GM21423 (cell line): Measurements from ENCODE around the gene NIT1.
A peak's percentile ranks its signal among the peaks of the same experiment; 100 is the strongest.

Experiments used
- ATAC-seq: cut with Tn5 transposase; IDR thresholded peaks from one replicate; pipeline ENCODE4 v1.9.1; 2021; ENCODE audit warnings: mild to moderate bottlenecking, moderate library complexity; ENCODE audit not compliant: unreplicated experiment

The NIT1 gene

DNA sequence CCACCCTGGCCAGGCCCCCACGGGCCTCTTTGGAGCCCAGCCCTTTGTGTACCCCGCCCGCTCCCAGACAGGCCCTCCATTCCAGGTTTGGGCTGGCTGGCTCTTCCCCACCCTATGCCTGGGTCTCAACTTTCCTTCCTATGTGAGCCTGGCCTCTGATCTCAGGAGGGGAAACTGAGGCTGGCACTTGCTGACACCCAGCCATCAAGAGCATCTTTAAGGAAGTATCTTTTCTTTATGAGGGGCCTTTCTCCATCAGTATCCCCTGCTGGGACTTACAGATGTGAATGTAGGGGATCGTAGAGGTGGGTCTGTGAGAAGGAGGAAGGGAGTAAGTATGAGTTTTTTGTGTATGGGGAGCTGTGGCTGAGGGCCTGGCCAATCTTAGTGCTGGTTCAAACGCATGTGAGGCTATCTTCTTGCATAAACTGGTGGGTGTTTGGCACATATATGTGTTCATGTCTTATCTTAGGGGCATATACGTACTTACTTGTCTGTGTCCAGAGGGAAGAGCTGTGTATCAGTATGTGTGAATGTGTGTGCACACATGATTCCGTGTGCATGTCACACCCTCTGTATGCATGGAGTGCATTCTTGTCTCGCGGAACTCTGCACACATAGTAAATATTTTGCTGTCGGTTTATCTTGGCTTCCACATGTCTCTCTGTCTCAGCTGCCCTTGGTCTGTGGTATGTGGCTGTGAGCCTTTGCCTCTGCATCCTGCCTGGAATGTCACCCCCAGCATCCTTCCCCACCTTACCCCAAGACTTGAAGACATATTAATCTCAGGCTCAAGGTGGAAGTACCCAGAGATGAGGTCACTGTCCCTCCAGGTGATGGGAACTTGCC is 33.9 kb upstream of the NIT1 start:
- no peak for ATAC-seq

DNA sequence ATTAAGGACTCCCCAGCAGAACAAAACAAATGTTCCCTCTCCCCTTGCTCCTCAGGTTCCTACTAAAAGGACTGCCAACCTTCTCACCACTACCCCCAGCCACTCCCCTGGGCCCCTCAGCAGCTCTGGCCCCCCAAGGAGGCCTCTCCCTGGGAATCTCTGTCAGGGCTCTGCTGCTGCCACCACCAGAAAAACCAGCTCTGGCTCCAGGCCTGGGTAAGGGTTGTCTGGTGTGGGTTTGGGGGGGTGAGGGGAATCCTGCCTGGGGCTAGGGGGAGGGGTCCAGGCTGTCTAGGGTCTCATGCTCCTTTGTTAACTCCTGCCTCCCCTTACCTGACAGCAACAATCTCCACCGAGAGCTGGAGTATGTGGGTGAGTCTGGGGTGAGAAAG is 33.3 kb upstream of the NIT1 start:
- no peak for ATAC-seq

DNA sequence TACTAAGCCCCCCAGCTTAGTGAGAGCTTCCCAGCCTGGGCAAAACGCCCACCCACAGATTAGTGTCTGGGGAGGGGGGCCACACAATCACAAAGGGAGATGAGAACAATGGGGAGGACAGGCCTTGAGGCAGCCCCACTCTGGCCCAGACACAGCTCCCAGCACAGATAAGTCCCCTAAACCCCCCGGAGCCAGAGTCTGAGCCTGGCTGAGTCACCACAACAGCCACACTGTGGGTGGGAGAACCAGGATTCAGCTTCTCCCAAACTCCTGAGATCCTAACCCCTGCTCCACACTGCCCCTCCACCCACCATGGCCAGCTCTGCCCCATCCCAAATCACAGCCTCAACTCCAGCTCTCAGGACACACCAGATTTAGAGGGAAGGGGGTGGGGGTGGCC is 32.7 kb upstream of the NIT1 start:
- no peak for ATAC-seq

GRCh38 chr1:161086457-161086856 is 31.4 kb upstream of the NIT1 start:
- ATAC-seq, result no peak

DNA sequence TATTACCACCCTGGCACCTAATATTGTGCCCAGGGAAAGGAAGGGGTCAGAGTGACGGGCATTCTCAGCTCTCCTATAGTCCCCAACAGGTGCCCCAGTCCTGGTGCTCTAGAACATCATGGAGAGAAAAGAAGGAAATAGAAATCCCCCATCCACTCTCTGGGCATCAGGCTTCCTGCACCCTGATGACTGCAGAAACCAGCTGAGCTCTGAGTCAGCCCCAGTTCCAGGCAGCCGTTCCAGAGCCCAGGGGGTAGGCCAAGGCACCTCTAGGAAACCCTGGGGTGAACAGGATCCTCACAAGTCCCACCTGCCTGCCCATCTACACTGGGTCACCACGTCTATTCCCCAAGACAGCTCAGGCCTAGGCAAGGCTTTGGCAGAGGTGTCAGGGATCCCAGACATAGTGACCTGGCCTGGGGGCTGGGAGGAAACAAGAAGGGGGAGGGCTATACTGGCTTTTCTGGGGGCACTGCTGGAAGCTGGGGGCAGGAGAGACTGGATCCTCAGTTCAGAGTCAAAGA is 29.3 kb upstream of the NIT1 start:
- no peak for ATAC-seq

GRCh38 chr1:161089251-161089924 is 28.5 kb upstream of the NIT1 start, which contains the start of gene NECTIN4:
TSS of gene NECTIN4 (minus strand) at chr1:161089558. CDS start at chr1:161089296, 262 bp downstream.
- no peak for ATAC-seq

GRCh38 chr1:161089938-161090337 is 28.0 kb upstream of the NIT1 start:
- no peak for ATAC-seq

DNA sequence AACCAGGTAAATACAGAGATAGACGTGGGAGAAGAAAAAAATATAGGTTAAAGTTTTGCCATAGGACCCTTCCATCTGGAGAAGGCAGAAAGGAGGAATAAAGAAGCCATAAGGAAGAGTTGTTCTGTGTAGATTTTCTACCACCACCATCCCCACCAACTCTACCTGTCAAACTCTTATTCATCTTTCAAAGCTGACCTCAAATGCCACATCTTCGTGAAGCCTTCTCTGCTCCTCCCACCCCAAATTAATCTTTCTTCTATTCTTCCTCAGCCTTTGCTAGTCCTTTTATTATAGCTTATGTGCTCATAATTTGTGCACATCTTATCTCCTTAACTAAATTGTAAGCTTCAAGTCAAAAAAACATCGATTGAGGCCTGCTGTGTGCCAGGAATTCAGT is 27.3 kb upstream of the NIT1 start:
- ATAC-seq, result no peak

- ATAC-seq, result no peak
These were observed 26.8 kb upstream of the NIT1 start for GRCh38 chr1:161091093-161091492.

- ATAC-seq, result no peak
These were observed 26.0 kb upstream of the NIT1 start for GRCh38 chr1:161091796-161092507.

DNA sequence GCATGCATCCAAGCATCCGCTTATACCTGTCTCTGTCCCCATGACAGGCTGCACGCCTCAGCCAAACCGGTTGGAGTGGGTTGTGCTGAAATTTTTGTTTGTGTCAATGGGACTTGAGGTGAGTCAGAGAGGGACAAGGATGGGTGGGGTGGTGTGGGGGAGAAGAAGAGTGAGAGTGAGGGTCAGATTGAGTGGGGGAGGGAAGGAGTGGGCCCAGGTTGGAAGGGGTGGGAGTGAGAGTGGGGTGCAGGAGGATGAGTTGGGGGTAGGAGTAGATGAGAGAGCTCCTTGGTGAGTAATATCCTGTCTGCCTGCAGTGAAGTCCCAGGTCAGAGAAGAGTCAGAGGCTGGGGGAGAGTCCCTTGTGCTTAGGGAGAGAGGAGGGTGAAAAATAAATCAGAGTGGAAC is 25.3 kb upstream of the NIT1 start:
- ATAC-seq, result no peak

- no peak for ATAC-seq
These were observed 23.4 kb upstream of the NIT1 start for GRCh38 chr1:161094481-161094880.

- no peak for ATAC-seq
These were observed 22.7 kb upstream of the NIT1 start for GRCh38 chr1:161095230-161095629.

GRCh38 chr1:161096015-161096414 is 21.9 kb upstream of the NIT1 start:
- ATAC-seq, result peak; percentile 42

GRCh38 chr1:161096530-161096929 is 21.4 kb upstream of the NIT1 start:
- no peak for ATAC-seq

DNA sequence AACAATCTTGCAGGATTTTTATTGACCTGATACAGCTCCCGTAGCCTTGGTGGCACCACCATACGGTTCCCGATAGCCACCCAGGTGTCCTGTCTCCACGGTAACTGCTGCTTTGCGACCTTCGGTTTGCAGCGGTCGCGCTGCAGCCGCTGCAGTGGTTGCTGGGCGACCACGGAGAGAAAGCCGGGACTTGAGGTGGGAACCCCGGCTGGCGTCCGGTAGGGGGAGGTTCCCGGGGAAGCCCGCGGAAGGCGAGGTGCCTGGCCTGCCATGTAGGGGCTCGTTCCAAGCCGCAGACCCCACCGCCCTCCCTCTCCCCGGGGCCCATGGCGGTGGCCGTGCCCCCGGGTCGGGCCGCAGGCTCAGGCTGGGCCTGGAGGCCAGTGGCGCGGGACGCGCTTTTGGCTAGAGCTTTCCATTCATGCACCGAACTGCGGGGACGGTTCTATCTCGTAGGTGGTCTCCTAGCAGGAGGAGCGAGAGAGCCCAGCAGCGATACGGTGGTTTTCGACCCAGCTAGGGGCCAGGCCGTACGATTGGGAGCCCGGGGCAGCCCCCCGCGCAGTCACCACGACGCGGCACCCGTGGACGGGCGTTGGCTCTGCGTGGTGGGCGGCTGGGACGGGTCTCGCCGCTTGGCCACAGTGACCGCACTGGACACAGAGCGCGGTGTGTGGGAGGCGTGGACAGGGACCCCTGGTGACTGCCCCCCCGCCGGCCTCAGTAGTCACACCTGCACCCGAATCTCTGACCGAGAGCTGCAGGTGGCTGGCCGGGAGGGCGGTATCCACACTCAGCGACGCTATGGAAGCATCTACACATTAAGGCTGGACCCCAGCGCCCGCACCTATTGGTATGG is 19.5 kb upstream of the NIT1 start, which contains the start of gene KLHDC9:
TSS of gene KLHDC9 (plus strand) at position 152 of the 859 bp plus-strand sequence. CDS start at position 327, 175 bp downstream.
- ATAC-seq, result peak; percentile 64

GRCh38 chr1:161099090-161099802 is 18.7 kb upstream of the NIT1 start:
- no peak for ATAC-seq

GRCh38 chr1:161100556-161100955 is 17.3 kb upstream of the NIT1 start:
- no peak for ATAC-seq

DNA sequence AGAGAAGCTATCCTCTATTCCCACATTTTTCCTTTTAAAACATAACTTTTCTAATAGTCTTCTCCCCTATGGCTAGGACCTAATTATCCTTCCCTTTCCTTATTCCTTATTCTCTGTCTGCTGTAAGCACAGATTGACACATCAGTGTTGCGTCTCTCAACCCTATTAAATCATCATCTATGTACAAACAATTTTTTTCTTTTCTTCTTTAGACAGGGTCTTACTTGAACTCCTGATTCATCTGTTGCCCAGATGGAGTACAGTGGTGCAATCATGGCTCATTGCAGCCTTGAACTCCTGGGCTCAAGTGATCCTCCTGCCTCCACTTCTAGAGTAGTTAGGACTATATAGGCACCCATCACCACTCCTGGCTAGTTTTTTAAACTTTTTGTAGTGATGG is 11.5 kb upstream of the NIT1 start:
- no peak for ATAC-seq

DNA sequence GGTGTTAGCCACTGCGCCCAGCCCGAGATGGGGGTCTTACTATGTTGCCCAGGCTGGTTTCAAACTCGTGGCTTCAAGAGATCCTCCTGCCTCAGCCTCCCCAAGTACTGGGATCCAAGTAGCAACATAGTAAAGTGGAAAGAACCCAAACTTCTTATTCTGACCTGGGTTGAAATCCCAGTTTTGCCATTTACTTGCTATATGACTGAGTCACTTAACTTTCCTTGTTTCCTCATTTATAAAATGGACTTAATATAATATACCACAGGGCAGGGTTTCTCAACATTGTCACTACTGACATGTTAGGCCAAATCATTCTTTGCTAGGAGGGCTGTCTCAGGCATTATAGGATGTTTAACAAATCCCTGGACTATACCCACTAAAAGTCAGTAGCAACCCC is 6.8 kb upstream of the NIT1 start:
- no peak for ATAC-seq
